Measurements from ENCODE around the gene CACNA2D2.

DNA sequence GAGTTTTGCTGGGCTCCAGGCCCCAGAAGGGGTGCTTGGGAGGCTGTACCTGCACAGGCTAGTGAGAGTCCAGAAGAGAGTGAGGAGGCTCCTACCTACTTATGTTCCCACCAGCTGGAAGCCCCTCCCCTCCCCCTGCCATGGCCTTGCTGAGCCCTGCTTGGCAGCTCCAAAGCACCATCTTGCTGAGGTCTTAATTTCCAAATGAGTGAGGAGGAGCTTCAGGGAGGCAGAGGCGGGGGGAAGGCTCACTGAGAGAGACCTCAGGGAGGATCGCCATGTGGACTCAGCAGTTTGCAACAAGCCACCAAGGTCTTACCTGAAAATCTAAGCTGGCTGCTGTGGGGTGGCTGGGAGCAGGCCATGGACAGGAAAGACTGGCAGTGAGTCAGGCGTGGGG, 8.7 kb upstream of the CACNA2D2 start:
- TF ChIP-seq TCF12 (IDR thresholded peaks at IDR 0.05) (no peak), TCF12 (CRISPR knock-in tag; IDR thresholded peaks at IDR 0.05) (no peak), ZFP91 (CRISPR knock-in tag; IDR thresholded peaks at IDR 0.05; ENCODE audit: borderline replicate concordance) (no peak), ZC3H4 (CRISPR knock-in tag; IDR thresholded peaks at IDR 0.05; ENCODE audit: borderline replicate concordance) (no peak), MXI1 (IDR thresholded peaks at IDR 0.05; ENCODE audit: borderline replicate concordance, low read depth, low read length) (no peak), ZSCAN30 (CRISPR knock-in tag; IDR thresholded peaks at IDR 0.05) (no peak), HDAC2 (CRISPR knock-in tag; IDR thresholded peaks at IDR 0.05) (no peak), ZNF121 (CRISPR knock-in tag; IDR thresholded peaks at IDR 0.05) (no peak), POLR2A (IDR thresholded peaks at IDR 0.05; ENCODE audit: insufficient read depth in 1 of 2, low read depth in 2 of 2, low read length in 2 of 2) (no peak), KDM2A (CRISPR knock-in tag; IDR thresholded peaks at IDR 0.05; ENCODE audit: borderline replicate concordance, low read depth) (no peak)

All from HepG2 (cell line).